SU-DHL-6 (cell line): ENCODE data around the gene RGMA.

Source experiments
- CTCF ChIP-seq: fragments of 200-600 bp; sonication (generic); IDR thresholded peaks from one replicate; pipeline ENCODE4 v1.5.1; 2017; ENCODE audit warnings: antibody characterized with exemption, mild to moderate bottlenecking, low read length, moderate library complexity; ENCODE audit not compliant: insufficient read depth, poor library complexity, severe bottlenecking
- EZH2phosphoT487 ChIP-seq: fragments of 200-600 bp; sonication (generic), shearing (Covaris generic); conservative IDR thresholded peaks from 2 replicates; pipeline ENCODE4 v1.6.1; 2018; ENCODE audit warnings: mild to moderate bottlenecking, antibody characterized with exemption, low read length, moderate library complexity, mixed read lengths

- TF ChIP-seq CTCF: no peak
- TF ChIP-seq EZH2phosphoT487: no peak
Measured at GRCh38 chr15:93131485-93132095, 42.6 kb upstream of the RGMA start.
